HCT116 (cell line): Measurements from ENCODE around the gene FAF2. TPM values are rescaled to one million over a fixed set of nuclear protein-coding genes. Genes with fewer than 3 reads are reported as not detected.

Experiments
- ATAC-seq: fragments of 200-7000 bp; cut with Tn5 transposase; 2 replicates; pipeline ENCODE4 v1.9.1; 2020; ENCODE audit warnings: mild to moderate bottlenecking, moderate library complexity
- BruUV-seq: library from RNA; stranded (reverse); fragments of 400-500 nt; replicated peaks from 2 replicates; lab custom pipeline; 2021; lab: Mats Ljungman, UMichigan
- CTCF ChIA-PET: fragments of 300-600 bp; sonication (Branson Sonifier 250); formaldehyde crosslinking; loops from one replicate; lab custom pipeline; 2021; ENCODE audit warnings: antibody characterized with exemption; lab: Charles Lee
- POLR2A ChIA-PET: fragments of 300-600, 350-600 bp; sonication (Branson Sonifier 250); formaldehyde crosslinking; loops from one replicate; lab custom pipeline; 2021; ENCODE audit warnings: antibody characterized with exemption; lab: Charles Lee
- RAD21 ChIA-PET, 2 experiments: fragments of 300-600 bp; sonication (Branson Sonifier 250); formaldehyde crosslinking; loops; one replicate each; lab custom pipeline; 2023; ENCODE audit warnings: low total read pairs in 2 of 2; ENCODE audit not compliant: uncharacterized antibody in 2 of 2, unreplicated experiment in 2 of 2, low non-redundant PET in 1 of 2; lab: Charles Lee
- DNase-seq: peaks from one replicate; pipeline ENCODE4 v3.0.0-alpha.2; 2010; ENCODE audit warnings: low read depth, low spot score
- H2AFZ ChIP-seq: fragments of 200-600 bp; shearing (Covaris generic), sonication (generic); 2 replicates; pipeline ENCODE4 v1.6.1; 2017; ENCODE audit warnings: low read depth, mixed run types, mixed read lengths, antibody characterized with exemption, low read length; ENCODE audit not compliant: poor library complexity, severe bottlenecking
- H3K27ac ChIP-seq: 2 replicates; pipeline ENCODE4 v1.5.1; 2012; ENCODE audit warnings: low read depth, low read length
- H3K27me3 ChIP-seq: fragments of 200-600 bp; sonication (generic); 2 replicates; pipeline ENCODE4 v1.6.1; 2016; ENCODE audit warnings: mixed run types, low read length, mixed read lengths; ENCODE audit not compliant: insufficient read depth
- H3K36me3 ChIP-seq, 2 experiments: fragments of 200-500 bp in 1 of 2; fragments of 200-600 bp in 1 of 2; sonication (Bioruptor generic) in 1 of 2; sonication (generic) in 1 of 2; 2 replicates each; pipeline versions ENCODE4 v1.5.1 to v1.6.1; 2014 to 2016; ENCODE audit warnings: low read length in 2 of 2, inconsistent platforms in 1 of 2, mixed read lengths in 1 of 2, mixed run types in 1 of 2; ENCODE audit not compliant: insufficient read depth in 2 of 2, control insufficient read depth in 1 of 2
- H3K4me1 ChIP-seq, 2 experiments: fragments of 200-600 bp in 1 of 2; sonication (generic) in 1 of 2; 2 replicates each; pipeline versions ENCODE4 v1.5.1 to v1.6.1; 2012 to 2017; ENCODE audit warnings: low read length in 2 of 2, inconsistent platforms in 1 of 2, mild to moderate bottlenecking in 1 of 2, mixed read lengths in 1 of 2, mixed run types in 1 of 2, moderate library complexity in 1 of 2; ENCODE audit not compliant: insufficient read depth in 2 of 2, control insufficient read depth in 1 of 2
- H3K4me2 ChIP-seq: fragments of 200-600 bp; sonication (generic); 2 replicates; pipeline ENCODE4 v1.6.1; 2017; ENCODE audit warnings: mixed run types, low read length, mixed read lengths
- H3K4me3 ChIP-seq, 2 experiments: fragments of 200-600 bp in 1 of 2; sonication (generic) in 1 of 2; replicated peaks in 1 of 2; 2 replicates each; pipeline ENCODE4 v1.5.1; 2011 to 2016; ENCODE audit warnings: low read length in 2 of 2, control low read depth in 1 of 2, low read depth in 1 of 2, mild to moderate bottlenecking in 1 of 2, mixed read lengths in 1 of 2, mixed run types in 1 of 2
- H3K79me2 ChIP-seq: fragments of 200-600 bp; sonication (generic); 2 replicates; pipeline ENCODE4 v1.6.1; 2017; ENCODE audit warnings: mild to moderate bottlenecking, mixed run types, low read length, moderate library complexity, mixed read lengths; ENCODE audit not compliant: insufficient read depth
- H3K9ac ChIP-seq: fragments of 200-600 bp; sonication (generic); 2 replicates; pipeline ENCODE4 v1.6.1; 2016; ENCODE audit warnings: low read length, mixed read lengths
- H3K9me2 ChIP-seq: fragments of 200-600 bp; sonication (generic), shearing (Covaris generic); 2 replicates; pipeline ENCODE4 v1.6.1; 2017; ENCODE audit warnings: mixed run types, mild to moderate bottlenecking, moderate library complexity; ENCODE audit not compliant: insufficient read depth
- H3K9me3 ChIP-seq, 2 experiments: fragments of 200-500 bp in 1 of 2; fragments of 200-600 bp in 1 of 2; sonication (Bioruptor generic) in 1 of 2; sonication (generic) in 1 of 2; 2 replicates each; pipeline ENCODE4 v1.6.1; 2014 to 2017; ENCODE audit warnings: low read length in 2 of 2, mixed read lengths in 2 of 2, inconsistent platforms in 1 of 2, low read depth in 1 of 2, mild to moderate bottlenecking in 1 of 2, mixed run types in 1 of 2, moderate library complexity in 1 of 2; ENCODE audit not compliant: control insufficient read depth in 1 of 2, insufficient read depth in 1 of 2
- H4K20me1 ChIP-seq: fragments of 200-600 bp; sonication (generic), shearing (Covaris generic); 2 replicates; pipeline ENCODE4 v1.6.1; 2017; ENCODE audit warnings: mixed run types, mild to moderate bottlenecking, moderate library complexity; ENCODE audit not compliant: insufficient read depth
- ATF3 ChIP-seq: IDR thresholded peaks from 2 replicates; pipeline ENCODE4 v1.6.1; 2012
- CEBPB ChIP-seq: IDR thresholded peaks from 2 replicates; pipeline ENCODE4 v1.6.1; 2012; ENCODE audit warnings: low read depth
- ELF1 ChIP-seq: IDR thresholded peaks from 2 replicates; pipeline ENCODE4 v1.6.1; 2012; ENCODE audit warnings: low read depth, borderline replicate concordance
- EZH2 ChIP-seq: fragments of 200-600 bp; sonication (generic); IDR thresholded peaks from 2 replicates; pipeline ENCODE4 v1.6.1; 2017; ENCODE audit warnings: antibody characterized with exemption, mixed run types
- EZH2phosphoT487 ChIP-seq: fragments of 200-600 bp; IDR thresholded peaks from 2 replicates; pipeline ENCODE4 v1.6.1; 2018; ENCODE audit warnings: antibody characterized with exemption, borderline replicate concordance
- JUND ChIP-seq: IDR thresholded peaks from 2 replicates; pipeline ENCODE4 v1.6.1; 2012
- MAX ChIP-seq: IDR thresholded peaks from 2 replicates; pipeline ENCODE4 v1.6.1; 2012
- POLR2AphosphoS5 ChIP-seq: IDR thresholded peaks from 2 replicates; pipeline ENCODE4 v1.6.1; 2011; ENCODE audit warnings: mild to moderate bottlenecking, low read depth, low read length, moderate library complexity
- RAD21 ChIP-seq: IDR thresholded peaks from 2 replicates; pipeline ENCODE4 v1.6.1; 2012; ENCODE audit warnings: low read depth, mild to moderate bottlenecking
- SIN3A ChIP-seq: IDR thresholded peaks from 2 replicates; pipeline ENCODE4 v1.6.1; 2012; ENCODE audit warnings: low read depth
- SP1 ChIP-seq: IDR thresholded peaks from 2 replicates; pipeline ENCODE4 v1.6.1; 2012; ENCODE audit warnings: low read depth
- TCF7L2 ChIP-seq: IDR thresholded peaks from 2 replicates; pipeline ENCODE4 v1.7.0; 2011; ENCODE audit warnings: borderline replicate concordance, inconsistent platforms; ENCODE audit not compliant: insufficient read depth, insufficient read length; ENCODE audit errors: extremely low read depth
- YY1 ChIP-seq: IDR thresholded peaks from 2 replicates; pipeline ENCODE4 v1.6.1; 2011; ENCODE audit warnings: low read length, low read depth, moderate library complexity, mild to moderate bottlenecking; ENCODE audit not compliant: insufficient replicate concordance; ENCODE audit errors: extremely low read depth
- ZBTB33 ChIP-seq: IDR thresholded peaks from 2 replicates; pipeline ENCODE4 v1.6.1; 2011; ENCODE audit warnings: mild to moderate bottlenecking, low read length, moderate library complexity; ENCODE audit not compliant: insufficient replicate concordance; ENCODE audit errors: extremely low read depth
- ZFX ChIP-seq: fragments of 450-650 bp; IDR thresholded peaks from 2 replicates; pipeline ENCODE4 v1.6.1; 2017
- intact Hi-C: fragments of 100-400 bp; cut with micrococcal nuclease; formaldehyde crosslinking; loops from 2 replicates; pipeline ENCODE4 v1.10.0; 2022
- total RNA-seq: library from RNA; stranded (reverse); gene quantifications from one replicate; pipeline ENCODE4 v1.2.1, GENCODE V29; 2021; ENCODE audit not compliant: unreplicated experiment

Gene FAF2
- total RNA-seq, 1 experiment from 2014 or later: 51.9 TPM

- Histone ChIP-seq H2AFZ (no peak overlapping the region), H3K9me2 (no peaks in the 10 kb centered on the region), H3K79me2 (peaks cover 36% of the 10 kb centered on the region), H4K20me1 (no peaks in the 10 kb centered on the region), H3K9me3 (no peaks in the 10 kb centered on the region)
- no peak for DNase-seq
- ChIA-PET POLR2A (interaction anchor here (0.6 kb wide), 1 partner anchor 78 kb away, joined by 3 read pairs; no protein-coding TSS in a partner anchor), CTCF (interaction anchor here (1.3 to 1.9 kb wide), 3 partner anchors 9 to 91 kb away, joined by 5 to 7 read pairs (median 5); partner anchors contain the start of gene CLTB)
- BruUV-seq: no TSS peak
- TF ChIP-seq EZH2 (no peak), ATF3 (no peak)
- TF ChIP-seq, all 23 proteins: peak for 0
- no peak for ATAC-seq
- RAD21 ChIA-PET: no interaction called here
- Histone ChIP-seq H3K4me3 (peak overlapping the region; percentile 56 to 96), H3K36me3 (no peaks in the 10 kb centered on the region; a peak in 1 of 4 replicates), H3K9ac (peak overlapping the region; percentile 99), H3K4me1 (peaks cover 4 to 21% of the 10 kb centered on the region in 2 experiments; a peak in 3 of 4 replicates), H3K27ac (peak overlapping the region; percentile 80), H3K27me3 (no peaks in the 10 kb centered on the region), H3K4me2 (peak overlapping the region; percentile 93)
- intact Hi-C loops: loop anchor here (5.0 kb wide), 1 partner anchor 90 kb away; the partner anchor contains the start of gene RNF44
Observed at GRCh38 chr5:176446884-176447590, 1.1 kb upstream of the FAF2 start.

GRCh38 chr5:176447591-176447977 lies 601 bp upstream of the FAF2 start:
- BruUV-seq: TSS peak; percentile 93
- Histone ChIP-seq H3K36me3 (peaks cover 3 to 4% of the 10 kb centered on the region in 2 experiments; a peak in 2 of 4 replicates), H3K79me2 (peaks cover 42% of the 10 kb centered on the region), H3K27ac (peak overlapping the region; percentile 80), H3K4me3 (peak overlapping the region; percentile 56 to 96), H3K9me3 (no peaks in the 10 kb centered on the region), H4K20me1 (no peaks in the 10 kb centered on the region), H2AFZ (peak overlapping the region; percentile 46), H3K9me2 (no peaks in the 10 kb centered on the region), H3K9ac (peak overlapping the region; percentile 99), H3K4me1 (peaks cover 4 to 21% of the 10 kb centered on the region in 2 experiments; a peak in 3 of 4 replicates), H3K27me3 (no peaks in the 10 kb centered on the region), H3K4me2 (peak overlapping the region; percentile 93)
- RAD21 ChIA-PET: no interaction called here
- intact Hi-C loops: loop anchor here (5.0 kb wide), 1 partner anchor 90 kb away; the partner anchor contains the start of gene RNF44
- ATAC-seq (peak; percentile 16; the same call in 1 of the 2 replicates), DNase-seq (no peak)
- POLR2A ChIA-PET: interaction anchor here (0.6 to 0.7 kb wide), 2 partner anchors 78 to 90 kb away, joined by 3 read pairs; no protein-coding TSS in a partner anchor
- CTCF ChIA-PET: interaction anchor here (1.3 to 1.9 kb wide), 4 partner anchors 9 to 729 kb away, joined by 3 to 7 read pairs (median 5); partner anchors contain the start of gene CLTB
- TF ChIP-seq EZH2: no peak
- no peak for TF ChIP-seq SP1
- TF ChIP-seq SIN3A: no peak
- TF ChIP-seq EZH2phosphoT487: no peak
- TF ChIP-seq RAD21: no peak
- TF ChIP-seq JUND: no peak
- no peak for TF ChIP-seq ELF1
- TF ChIP-seq ATF3: no peak
- no peak for TF ChIP-seq CEBPB
- TF ChIP-seq TCF7L2: no peak
- no peak for TF ChIP-seq ZBTB33
- TF ChIP-seq POLR2AphosphoS5: no peak
- no peak for TF ChIP-seq MAX
- TF ChIP-seq YY1: no peak
- no peak for TF ChIP-seq ZFX
